HepG2 (cell line): Measurements from ENCODE around the gene C11orf16. TPM values are rescaled to one million over a fixed set of nuclear protein-coding genes. Genes with fewer than 3 reads are reported as not detected.

Experiments used
- HMGA1 ChIP-seq: sonication (generic); formaldehyde crosslinking; conservative IDR thresholded peaks from 2 replicates; pipeline ENCODE4 v1.4.0; 2020; ENCODE audit warnings: missing genetic modification reagents
- NFE2 ChIP-seq: sonication (generic); formaldehyde crosslinking; IDR thresholded peaks from 2 replicates; pipeline ENCODE4 v1.4.0; 2020; ENCODE audit warnings: missing genetic modification reagents
- POLR2A ChIP-seq, 2 experiments: IDR thresholded peaks; 2 replicates each; pipeline ENCODE4 v1.6.1; 2011; ENCODE audit warnings: low read depth in 2 of 2, low read length in 2 of 2, mild to moderate bottlenecking in 1 of 2, moderate library complexity in 1 of 2; ENCODE audit not compliant: insufficient read depth in 1 of 2
- RBFOX2 ChIP-seq: fragments of 200-400 bp; formaldehyde crosslinking; IDR thresholded peaks from 2 replicates; pipeline ENCODE4 v1.6.1; 2017; ENCODE audit warnings: low read depth, mild to moderate bottlenecking, low read length
- ZNF292 ChIP-seq: sonication (generic); formaldehyde crosslinking; IDR thresholded peaks from 2 replicates; pipeline ENCODE4 v1.8.1; 2022; ENCODE audit warnings: mild to moderate bottlenecking, low read depth, missing genetic modification reagents, borderline replicate concordance
- polyA plus RNA-seq, 8 experiments: library from polyadenylated mRNA; depleted of rRNA in 3 of 8; stranded (reverse) in 7 of 8; unstranded in 1 of 8; fragments of >200 nt; fragmentation: Illumina TruSeq in 4 of 8; extraction: Trizol in 4 of 8; gene quantifications; 2 replicates each; pipeline versions ENCODE4 v1.2.1 to v1.2.3, GENCODE V29; 2011 to 2016; ENCODE audit warnings: low read depth in 4 of 8, missing spikeins in 1 of 8, mixed read lengths in 1 of 8; ENCODE audit not compliant: insufficient read depth in 1 of 8
- total RNA-seq, 5 experiments: library from RNA; depleted of rRNA; stranded (reverse); fragments of >200 nt; fragmentation: Illumina TruSeq; extraction: Trizol; gene quantifications; 2 replicates each; pipeline ENCODE4 v1.2.3, GENCODE V29; 2016; ENCODE audit warnings: low read depth in 1 of 5
- TF ChIP-seq, protein P1 (sequence below): sonication (generic); formaldehyde crosslinking; IDR thresholded peaks from 2 replicates; pipeline ENCODE4 v1.5.0; 2020; ENCODE audit warnings: missing genetic modification reagents
- TF ChIP-seq, protein P2 (sequence below): IDR thresholded peaks from 2 replicates; pipeline ENCODE4 v1.6.1; 2016; ENCODE audit warnings: mild to moderate bottlenecking
- TF ChIP-seq, protein P3 (sequence below): IDR thresholded peaks from 2 replicates; pipeline ENCODE4 v1.6.1; 2016; ENCODE audit warnings: low read depth, borderline replicate concordance
- TF ChIP-seq, protein P4 (sequence below): sonication (generic); formaldehyde crosslinking; IDR thresholded peaks from 2 replicates; pipeline ENCODE4 v1.5.1; 2020; ENCODE audit warnings: missing genetic modification reagents, mild to moderate bottlenecking, borderline replicate concordance
- TF ChIP-seq, protein P5 (sequence below), 2 experiments: fragments of 450-650 bp in 1 of 2; sonication (generic) in 1 of 2; formaldehyde crosslinking in 1 of 2; IDR thresholded peaks; 2 replicates each; pipeline versions ENCODE4 v1.6.1 to v1.8.0; 2016 to 2022; ENCODE audit warnings: antibody characterized with exemption in 1 of 2, mild to moderate bottlenecking in 1 of 2, missing genetic modification reagents in 1 of 2

Gene C11orf16
- total and polyA plus RNA-seq, 2 of the 13 experiments (the other 11 are each of a cell fraction or from before 2014, with no cell fraction given) = not detected

DNA sequence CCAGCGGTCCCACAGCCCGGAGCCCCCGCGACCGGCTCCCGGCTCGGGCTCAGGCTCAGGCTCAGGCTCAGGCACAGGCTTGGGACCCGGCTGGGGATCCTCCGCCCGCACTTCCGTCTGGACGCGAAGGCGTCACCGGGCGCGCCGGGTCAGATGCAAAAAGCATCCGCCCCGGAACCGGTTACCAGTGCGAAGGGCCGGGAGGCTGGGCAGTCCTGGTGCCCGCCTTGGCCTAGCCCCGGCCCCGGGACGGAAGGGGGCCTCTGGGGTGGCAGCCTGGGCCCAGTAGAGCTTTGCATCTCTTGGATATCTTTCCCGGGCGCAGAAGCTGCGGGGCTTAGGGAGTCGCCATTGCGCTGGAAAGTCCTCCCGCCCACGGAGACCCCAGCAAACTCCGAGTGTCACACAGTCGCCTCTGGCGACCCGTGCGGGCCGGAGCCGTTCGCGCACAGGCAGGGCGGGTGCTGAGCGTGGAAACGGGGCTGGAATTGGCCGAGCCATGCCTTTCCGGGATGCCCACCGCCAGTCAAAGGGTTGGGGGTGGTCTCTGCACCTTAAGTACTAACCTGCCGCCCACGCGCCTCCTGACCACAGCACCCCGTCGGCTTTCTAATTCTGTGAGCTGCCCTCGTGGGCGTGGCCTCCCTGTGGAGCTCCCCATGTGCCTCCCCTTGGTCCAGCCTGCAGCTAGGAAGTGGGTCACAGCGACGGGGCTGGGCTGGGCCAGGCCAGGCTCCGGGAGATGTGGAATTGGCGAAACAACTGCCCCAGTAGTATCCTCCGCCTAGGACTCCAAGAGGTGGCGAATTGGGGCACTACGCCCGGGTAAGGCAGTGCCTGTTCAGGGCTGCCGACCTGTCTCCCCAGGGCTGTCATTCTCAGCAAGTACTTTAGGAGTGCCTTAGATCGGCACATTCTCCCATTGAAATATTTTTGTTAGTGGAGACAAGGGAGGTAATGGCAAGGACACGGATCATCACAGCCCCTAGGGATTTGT lies 31.9 kb upstream of the C11orf16 start, which contains the start of gene TMEM9B (continued):
- TF ChIP-seq, protein P1, sequence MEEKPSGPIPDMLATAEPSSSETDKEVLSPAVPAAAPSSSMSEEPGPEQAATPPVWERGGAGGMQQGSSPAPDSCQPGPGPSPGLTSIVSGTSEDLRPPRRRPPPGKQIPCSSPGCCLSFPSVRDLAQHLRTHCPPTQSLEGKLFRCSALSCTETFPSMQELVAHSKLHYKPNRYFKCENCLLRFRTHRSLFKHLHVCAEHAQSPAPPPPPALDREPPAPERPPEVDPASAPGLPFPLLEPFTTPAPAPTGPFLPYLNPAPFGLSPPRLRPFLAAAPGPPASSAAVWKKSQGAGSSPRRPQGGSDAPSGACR (CRISPR knock-in tag) = 0 out of 2 replicates have a peak, but pooled peaks have one; percentile 52
- TF ChIP-seq HMGA1 (CRISPR knock-in tag) (no peak), POLR2A (IDR thresholded peaks at IDR 0.05; ENCODE audit: insufficient read depth in 1 of 2, low read depth in 2 of 2, low read length in 2 of 2) (peak; percentile 76 to 92), ZNF292 (peak; percentile 63; the same call in 1 of the 2 replicates), RBFOX2 (peak; percentile 98), NFE2 (CRISPR knock-in tag) (no peak)
- TF ChIP-seq, protein P2, sequence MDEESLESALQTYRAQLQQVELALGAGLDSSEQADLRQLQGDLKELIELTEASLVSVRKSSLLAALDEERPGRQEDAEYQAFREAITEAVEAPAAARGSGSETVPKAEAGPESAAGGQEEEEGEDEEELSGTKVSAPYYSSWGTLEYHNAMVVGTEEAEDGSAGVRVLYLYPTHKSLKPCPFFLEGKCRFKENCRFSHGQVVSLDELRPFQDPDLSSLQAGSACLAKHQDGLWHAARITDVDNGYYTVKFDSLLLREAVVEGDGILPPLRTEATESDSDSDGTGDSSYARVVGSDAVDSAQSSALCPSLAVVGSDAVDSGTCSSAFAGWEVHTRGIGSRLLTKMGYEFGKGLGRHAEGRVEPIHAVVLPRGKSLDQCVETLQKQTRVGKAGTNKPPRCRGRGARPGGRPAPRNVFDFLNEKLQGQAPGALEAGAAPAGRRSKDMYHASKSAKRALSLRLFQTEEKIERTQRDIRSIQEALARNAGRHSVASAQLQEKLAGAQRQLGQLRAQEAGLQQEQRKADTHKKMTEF = peak; percentile 94
- TF ChIP-seq, protein P3, sequence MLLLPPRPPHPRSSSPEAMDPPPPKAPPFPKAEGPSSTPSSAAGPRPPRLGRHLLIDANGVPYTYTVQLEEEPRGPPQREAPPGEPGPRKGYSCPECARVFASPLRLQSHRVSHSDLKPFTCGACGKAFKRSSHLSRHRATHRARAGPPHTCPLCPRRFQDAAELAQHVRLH = peak; percentile 19; the same call in 1 of the 2 replicates
- TF ChIP-seq, protein P4, sequence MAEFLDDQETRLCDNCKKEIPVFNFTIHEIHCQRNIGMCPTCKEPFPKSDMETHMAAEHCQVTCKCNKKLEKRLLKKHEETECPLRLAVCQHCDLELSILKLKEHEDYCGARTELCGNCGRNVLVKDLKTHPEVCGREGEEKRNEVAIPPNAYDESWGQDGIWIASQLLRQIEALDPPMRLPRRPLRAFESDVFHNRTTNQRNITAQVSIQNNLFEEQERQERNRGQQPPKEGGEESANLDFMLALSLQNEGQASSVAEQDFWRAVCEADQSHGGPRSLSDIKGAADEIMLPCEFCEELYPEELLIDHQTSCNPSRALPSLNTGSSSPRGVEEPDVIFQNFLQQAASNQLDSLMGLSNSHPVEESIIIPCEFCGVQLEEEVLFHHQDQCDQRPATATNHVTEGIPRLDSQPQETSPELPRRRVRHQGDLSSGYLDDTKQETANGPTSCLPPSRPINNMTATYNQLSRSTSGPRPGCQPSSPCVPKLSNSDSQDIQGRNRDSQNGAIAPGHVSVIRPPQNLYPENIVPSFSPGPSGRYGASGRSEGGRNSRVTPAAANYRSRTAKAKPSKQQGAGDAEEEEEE (CRISPR knock-in tag) = no peak
- TF ChIP-seq, protein P5, sequence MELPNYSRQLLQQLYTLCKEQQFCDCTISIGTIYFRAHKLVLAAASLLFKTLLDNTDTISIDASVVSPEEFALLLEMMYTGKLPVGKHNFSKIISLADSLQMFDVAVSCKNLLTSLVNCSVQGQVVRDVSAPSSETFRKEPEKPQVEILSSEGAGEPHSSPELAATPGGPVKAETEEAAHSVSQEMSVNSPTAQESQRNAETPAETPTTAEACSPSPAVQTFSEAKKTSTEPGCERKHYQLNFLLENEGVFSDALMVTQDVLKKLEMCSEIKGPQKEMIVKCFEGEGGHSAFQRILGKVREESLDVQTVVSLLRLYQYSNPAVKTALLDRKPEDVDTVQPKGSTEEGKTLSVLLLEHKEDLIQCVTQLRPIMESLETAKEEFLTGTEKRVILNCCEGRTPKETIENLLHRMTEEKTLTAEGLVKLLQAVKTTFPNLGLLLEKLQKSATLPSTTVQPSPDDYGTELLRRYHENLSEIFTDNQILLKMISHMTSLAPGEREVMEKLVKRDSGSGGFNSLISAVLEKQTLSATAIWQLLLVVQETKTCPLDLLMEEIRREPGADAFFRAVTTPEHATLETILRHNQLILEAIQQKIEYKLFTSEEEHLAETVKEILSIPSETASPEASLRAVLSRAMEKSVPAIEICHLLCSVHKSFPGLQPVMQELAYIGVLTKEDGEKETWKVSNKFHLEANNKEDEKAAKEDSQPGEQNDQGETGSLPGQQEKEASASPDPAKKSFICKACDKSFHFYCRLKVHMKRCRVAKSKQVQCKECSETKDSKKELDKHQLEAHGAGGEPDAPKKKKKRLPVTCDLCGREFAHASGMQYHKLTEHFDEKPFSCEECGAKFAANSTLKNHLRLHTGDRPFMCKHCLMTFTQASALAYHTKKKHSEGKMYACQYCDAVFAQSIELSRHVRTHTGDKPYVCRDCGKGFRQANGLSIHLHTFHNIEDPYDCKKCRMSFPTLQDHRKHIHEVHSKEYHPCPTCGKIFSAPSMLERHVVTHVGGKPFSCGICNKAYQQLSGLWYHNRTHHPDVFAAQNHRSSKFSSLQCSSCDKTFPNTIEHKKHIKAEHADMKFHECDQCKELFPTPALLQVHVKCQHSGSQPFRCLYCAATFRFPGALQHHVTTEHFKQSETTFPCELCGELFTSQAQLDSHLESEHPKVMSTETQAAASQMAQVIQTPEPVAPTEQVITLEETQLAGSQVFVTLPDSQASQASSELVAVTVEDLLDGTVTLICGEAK (IDR thresholded peaks at IDR 0.05) = 0 out of 2 replicates have a peak, but pooled peaks have one; percentile 32
- TF ChIP-seq, protein P5 (CRISPR knock-in tag; IDR thresholded peaks at IDR 0.05) = peak; percentile 6; the same call in 1 of the 2 replicates
